OCI-LY3 (cell line): Measurements from ENCODE around the gene HIVEP3.

ENCODE experiments used
- H2AFZ ChIP-seq: fragments of 200-600, 300-600 bp; shearing (Covaris generic); 2 replicates; pipeline ENCODE4 v1.6.0; 2014; ENCODE audit warnings: antibody characterized with exemption, low read depth, low read length
- H3K27ac ChIP-seq: fragments of 200-600, 300-600 bp; sonication (generic); 2 replicates; pipeline ENCODE4 v1.5.1; 2014; ENCODE audit warnings: mild to moderate bottlenecking, low read length, moderate library complexity, mixed read lengths
- H3K27me3 ChIP-seq: fragments of 200-600, 300-600 bp; sonication (generic); 2 replicates; pipeline ENCODE4 v1.6.1; 2014; ENCODE audit warnings: low read depth, low read length, mixed read lengths
- H3K36me3 ChIP-seq: fragments of 200-600, 300-600 bp; sonication (generic); replicated peaks from 2 replicates; pipeline ENCODE3; 2014; ENCODE audit warnings: low read depth, low read length, mixed read lengths
- H3K4me1 ChIP-seq: fragments of 300-600, 200-600 bp; sonication (generic); 2 replicates; pipeline ENCODE4 v1.6.1; 2014; ENCODE audit warnings: low read length, mixed read lengths
- H3K4me2 ChIP-seq: fragments of 200-600, 300-600 bp; sonication (generic); 2 replicates; pipeline ENCODE4 v1.6.1; 2014; ENCODE audit warnings: low read length, mixed read lengths
- H3K4me3 ChIP-seq: fragments of 300-600, 200-600 bp; sonication (generic); 2 replicates; pipeline ENCODE4 v1.5.1; 2014; ENCODE audit warnings: antibody characterized with exemption, mild to moderate bottlenecking, low read length, moderate library complexity
- H3K79me2 ChIP-seq: fragments of 300-600, 200-600 bp; shearing (Covaris generic); 2 replicates; pipeline ENCODE4 v1.6.1; 2014; ENCODE audit warnings: mild to moderate bottlenecking, low read length, mixed read lengths
- H3K9ac ChIP-seq: fragments of 300-600, 200-600 bp; shearing (Covaris generic); 2 replicates; pipeline ENCODE4 v1.6.0; 2014; ENCODE audit warnings: mild to moderate bottlenecking, low read length, moderate library complexity
- H3K9me3 ChIP-seq: fragments of 200-600, 300-600 bp; shearing (Covaris generic); 2 replicates; pipeline ENCODE4 v1.6.1; 2014; ENCODE audit warnings: low read length, mixed read lengths; ENCODE audit not compliant: insufficient read depth
- H4K20me1 ChIP-seq: fragments of 200-600, 300-600 bp; sonication (generic); 2 replicates; pipeline ENCODE4 v1.6.1; 2016; ENCODE audit warnings: low read length, mixed read lengths; ENCODE audit not compliant: insufficient read depth
- CTCF ChIP-seq: fragments of 200-600, 300-600 bp; sonication (generic); IDR thresholded peaks from 2 replicates; pipeline ENCODE4 v1.5.1; 2014; ENCODE audit warnings: antibody characterized with exemption, low read length, low read depth
- EZH2phosphoT487 ChIP-seq: fragments of 200-600 bp; shearing (Covaris generic); IDR thresholded peaks from 2 replicates; pipeline ENCODE4 v1.6.1; 2018; ENCODE audit warnings: antibody characterized with exemption, mixed run types, low read depth

The HIVEP3 gene

DNA sequence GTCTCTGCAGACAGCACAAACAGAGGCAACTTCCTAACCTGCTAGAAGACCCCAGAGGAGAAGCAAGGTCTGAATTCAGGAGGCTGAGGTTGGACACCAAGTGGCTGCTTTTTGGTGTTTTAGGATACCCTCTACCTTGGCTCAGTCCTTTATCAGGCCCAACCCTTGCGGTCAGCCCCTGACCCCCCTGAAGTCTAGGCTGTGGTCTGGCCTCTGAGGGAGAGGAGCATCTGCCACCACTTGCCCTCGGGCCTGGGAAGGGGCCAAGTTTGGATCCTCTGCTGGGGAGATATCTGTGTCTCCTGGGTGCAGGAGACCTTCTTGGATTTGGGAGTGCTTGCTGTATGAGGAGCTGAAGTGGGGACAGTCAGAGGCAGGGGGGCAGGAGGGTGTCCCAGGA, 455.2 kb downstream of the HIVEP3 start:
- Histone ChIP-seq H3K27ac (no peak overlapping the region), H3K79me2 (no peaks in the 10 kb centered on the region), H3K9me3 (no peaks in the 10 kb centered on the region), H2AFZ (no peak overlapping the region), H3K4me1 (no peaks in the 10 kb centered on the region), H3K36me3 (no peaks in the 10 kb centered on the region), H3K4me3 (no peak overlapping the region), H3K9ac (no peak overlapping the region), H3K4me2 (no peak overlapping the region), H3K27me3 (peaks cover 12% of the 10 kb centered on the region; the same call in 1 of the 2 replicates), H4K20me1 (no peaks in the 10 kb centered on the region)
- no peak for TF ChIP-seq EZH2phosphoT487
- TF ChIP-seq CTCF: no peak

DNA sequence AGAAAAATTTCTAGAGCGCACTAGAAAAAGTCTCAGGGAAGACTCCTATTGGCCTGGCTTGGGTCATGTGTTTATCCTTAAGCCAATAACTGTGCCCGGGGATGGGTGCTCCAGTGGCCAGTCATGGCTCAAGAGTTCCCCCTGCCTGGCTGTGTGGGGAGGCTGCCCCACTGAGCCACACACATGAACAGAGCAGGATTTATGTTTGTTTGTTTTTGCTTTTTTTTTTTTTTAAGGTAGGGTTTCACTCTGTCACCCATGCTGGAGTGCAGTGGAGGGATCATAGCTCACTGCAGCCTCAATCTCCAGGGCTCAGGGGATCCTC, 456.1 kb downstream of the HIVEP3 start:
- Histone ChIP-seq H2AFZ (no peak overlapping the region), H3K9ac (no peak overlapping the region), H3K27me3 (peaks cover 12% of the 10 kb centered on the region; the same call in 1 of the 2 replicates), H3K36me3 (no peaks in the 10 kb centered on the region), H3K27ac (no peak overlapping the region), H3K9me3 (no peaks in the 10 kb centered on the region), H3K4me2 (no peak overlapping the region), H3K79me2 (no peaks in the 10 kb centered on the region), H4K20me1 (no peaks in the 10 kb centered on the region), H3K4me3 (no peak overlapping the region), H3K4me1 (no peaks in the 10 kb centered on the region)
- TF ChIP-seq EZH2phosphoT487 (no peak), CTCF (no peak)

DNA sequence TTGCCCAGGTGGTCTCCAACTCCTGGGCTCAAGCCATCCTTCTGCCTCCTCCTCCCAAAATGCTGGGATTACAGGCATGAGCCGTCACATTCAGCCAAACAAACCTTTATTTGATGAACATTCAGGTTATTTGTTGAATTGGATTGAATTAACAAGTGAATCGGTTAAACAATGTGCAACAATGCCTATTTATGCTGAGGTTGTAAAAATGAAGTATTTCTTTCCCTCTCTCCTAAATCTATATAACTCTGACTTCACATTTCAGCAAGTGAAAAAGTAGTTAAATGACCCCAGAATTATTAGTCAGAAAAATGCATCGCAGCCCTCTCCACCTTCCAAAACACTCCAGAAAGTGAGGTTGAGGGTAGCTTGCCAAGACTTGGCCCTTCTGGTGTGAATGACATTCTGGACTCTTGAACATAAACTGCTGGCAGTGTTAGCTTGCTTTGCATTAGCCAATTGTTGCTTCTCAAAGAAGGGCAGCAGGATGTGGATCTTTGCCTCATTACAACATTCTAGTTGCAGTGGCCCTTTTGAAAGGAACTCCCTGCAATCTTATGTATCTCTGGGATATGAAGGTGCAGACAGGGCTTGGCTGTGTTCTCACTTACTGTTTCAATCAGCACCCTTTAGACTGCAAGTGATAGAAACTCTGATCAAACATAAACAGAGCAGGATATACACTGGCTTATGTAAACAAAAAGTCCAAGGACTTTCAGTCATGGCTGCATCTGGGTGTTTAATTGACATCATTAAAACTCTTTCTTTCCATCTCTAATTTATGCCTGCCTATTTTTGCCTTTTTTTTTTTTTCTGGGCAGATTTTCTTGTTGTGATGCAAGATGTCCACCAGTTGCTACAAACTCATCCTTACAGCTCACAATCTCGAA, 456.7 kb downstream of the HIVEP3 start:
- H4K20me1 ChIP-seq: no peaks in the 10 kb centered on the region
- no peak overlapping the region for H2AFZ ChIP-seq
- TF ChIP-seq EZH2phosphoT487 (no peak), CTCF (no peak)

GRCh38 chr1:41456847-41457540, 461.7 kb downstream of the HIVEP3 start:
- no peak overlapping the region for H3K4me3 ChIP-seq
- H3K4me1 ChIP-seq: no peaks in the 10 kb centered on the region
- no peaks in the 10 kb centered on the region for H3K36me3 ChIP-seq
- H2AFZ ChIP-seq: no peak overlapping the region
- no peaks in the 10 kb centered on the region for H4K20me1 ChIP-seq
- no peaks in the 10 kb centered on the region for H3K9me3 ChIP-seq
- H3K4me2 ChIP-seq: no peak overlapping the region
- H3K27ac ChIP-seq: no peak overlapping the region
- H3K9ac ChIP-seq: no peak overlapping the region
- H3K27me3 ChIP-seq: no peaks in the 10 kb centered on the region
- no peaks in the 10 kb centered on the region for H3K79me2 ChIP-seq
- no peak for TF ChIP-seq CTCF
- no peak for TF ChIP-seq EZH2phosphoT487

More for the DNA sequence above, 456.7 kb downstream of the HIVEP3 start:
- H3K79me2 ChIP-seq: no peaks in the 10 kb centered on the region
- H3K27ac ChIP-seq: no peak overlapping the region
- H3K4me1 ChIP-seq: no peaks in the 10 kb centered on the region
- H3K4me3 ChIP-seq: no peak overlapping the region
- no peaks in the 10 kb centered on the region for H3K9me3 ChIP-seq
- H3K9ac ChIP-seq: no peak overlapping the region
- no peak overlapping the region for H3K4me2 ChIP-seq
- H3K36me3 ChIP-seq: no peaks in the 10 kb centered on the region
- H3K27me3 ChIP-seq: peaks cover 12% of the 10 kb centered on the region; the same call in 1 of the 2 replicates
